Spleen (tissue), 7 donors: ENCODE results near the gene MAP4K1.

ENCODE experiments used
- CTCF ChIP-seq, 11 experiments: fragments of 200-600 bp in 7 of 11; fragments of 450-650 bp in 4 of 11; sonication (generic) in 4 of 11; IDR thresholded peaks in 8 of 11; conservative IDR thresholded peaks in 3 of 11; 1 replicate in 7 of 11; 2 replicates in 4 of 11; pipeline versions ENCODE4 v1.4.0 to v1.8.0; 2016 to 2021; ENCODE audit warnings: antibody characterized with exemption in 11 of 11, inconsistent platforms in 4 of 11, mild to moderate bottlenecking in 1 of 11
- POLR2A ChIP-seq, 3 donors: fragments of 450-650 bp; IDR thresholded peaks; one replicate each; pipeline ENCODE4 v1.5.1; 2017; ENCODE audit warnings: antibody characterized with exemption in 3 of 3, mild to moderate bottlenecking in 1 of 3
- donor health status: DM: no; HTN: no; CAD: no; lungs with moderate emphysema.
- donor health status: DM: no; HTN: no; CAD: no.
- donor health status: DM: no; HTN: no; CAD: no.

DNA sequence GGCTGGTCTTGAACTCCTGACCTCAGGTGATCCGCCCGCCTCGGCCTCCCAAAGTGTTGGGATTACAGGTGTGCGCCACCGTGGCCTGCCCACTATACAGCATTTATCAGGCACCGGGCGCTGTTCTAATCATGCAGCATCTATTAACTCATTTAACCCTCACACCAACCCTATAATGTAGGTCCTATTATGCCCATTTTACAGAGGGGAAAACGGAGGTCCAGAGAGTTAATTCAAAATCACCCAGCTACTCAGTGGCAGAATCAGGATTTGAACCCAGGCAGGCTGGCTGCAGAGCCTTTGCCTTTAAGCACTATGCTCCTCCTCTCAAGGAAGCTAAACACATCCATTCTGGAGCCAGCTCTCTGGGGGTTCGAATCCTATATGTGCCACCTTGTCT lies 54.3 kb downstream of the MAP4K1 start:
- TF ChIP-seq POLR2A (IDR thresholded peaks at IDR 0.05) (no peak), CTCF (IDR thresholded peaks at IDR 0.05 in 8 of 11, conservative IDR thresholded peaks at IDR 0.05 in 3 of 11) (no peak)
